H9 (cell line): ENCODE data around the gene NBPF19. TPM values are rescaled to one million over a fixed set of nuclear protein-coding genes. Genes with fewer than 3 reads are reported as not detected.

Source experiments
- total RNA-seq: library from RNA; stranded (reverse); gene quantifications from 2 replicates; pipeline ENCODE4 v1.2.1, GENCODE V29; 2021

The NBPF19 gene
- total RNA-seq, 1 experiment from 2014 or later = 8.0 TPM

Other genes with a start within 250 kb of the NBPF19 start
- gene PPIAL4C, start 108.8 kb downstream of the NBPF19 start, total RNA-seq = not detected in 2 replicates